HepG2 (cell line): ENCODE measurements around the gene TBCD. TPM values are rescaled to one million over a fixed set of nuclear protein-coding genes. Genes with fewer than 3 reads are reported as not detected.
"Not testable (repeated sequence)": the region's sequence is repeated elsewhere in the genome, so short reads cannot be mapped to it uniquely, and the experiment has no call there.

Experiments used
- ATAC-seq: fragments of 200-7000 bp; cut with Tn5 transposase; 3 replicates; pipeline ENCODE4 v1.9.1; 2020; ENCODE audit warnings: mild to moderate bottlenecking, moderate library complexity
- BruUV-seq: library from RNA; stranded (reverse); fragments of 400-500 nt; replicated peaks from 2 replicates; lab custom pipeline; 2021; lab: Mats Ljungman, UMichigan
- CTCF ChIA-PET: fragments of 300-600 bp; formaldehyde crosslinking; extraction: SDS; loops from one replicate; lab custom pipeline; 2021; ENCODE audit warnings: low total read pairs, inconsistent platforms, low intra/inter-chr PET ratio; lab: Yijun Ruan, JAX
- POLR2A ChIA-PET: fragments of 350-600 bp; sonication (Branson Sonifier 250); formaldehyde crosslinking; loops from one replicate; lab custom pipeline; 2020; ENCODE audit warnings: antibody characterized with exemption, inconsistent platforms; lab: Yijun Ruan, JAX
- DNase-seq: peaks from one replicate; pipeline ENCODE4 v3.0.0-alpha.2; 2015; ENCODE audit warnings: low spot score
- FAIRE-seq: peaks from 3 replicates; lab custom pipeline; 2011; peaks lifted over from hg19 to GRCh38; lab: Jason Lieb, UNC
- H2AFZ ChIP-seq: one replicate; pipeline ENCODE4 v1.6.1; 2011; ENCODE audit warnings: low read length, inconsistent platforms
- H3K27ac ChIP-seq: fragments of 300-600 bp; 3 replicates; pipeline ENCODE4 v1.8.0; 2011; ENCODE audit warnings: mixed run types, mild to moderate bottlenecking, mixed read lengths, low read length, inconsistent platforms; ENCODE audit not compliant: insufficient read depth; ENCODE audit errors: extremely low read length
- H3K27me3 ChIP-seq, 2 experiments: fragments of 200-600 bp in 1 of 2; 2 replicates in 1 of 2; 3 replicates in 1 of 2; pipeline versions ENCODE4 v1.6.0 to v1.8.0; 2011; ENCODE audit warnings: low read length in 2 of 2, mild to moderate bottlenecking in 2 of 2, moderate library complexity in 2 of 2, inconsistent platforms in 1 of 2; ENCODE audit not compliant: insufficient read depth in 2 of 2, control insufficient read depth in 1 of 2
- H3K36me3 ChIP-seq, 2 experiments: fragments of 200-600 bp in 1 of 2; replicated peaks in 1 of 2; 2 replicates in 1 of 2; 3 replicates in 1 of 2; pipeline versions ENCODE4 v1.5.1 to v1.8.0; 2011; ENCODE audit warnings: low read length in 2 of 2, inconsistent platforms in 1 of 2; ENCODE audit not compliant: insufficient read depth in 2 of 2, control insufficient read depth in 1 of 2
- H3K4me1 ChIP-seq: 2 replicates; pipeline ENCODE4 v1.5.1; 2012; ENCODE audit warnings: low read length, inconsistent platforms; ENCODE audit not compliant: insufficient read depth
- H3K4me2 ChIP-seq: 2 replicates; pipeline ENCODE4 v1.6.0; 2011; ENCODE audit warnings: low read depth, low read length, inconsistent platforms
- H3K4me3 ChIP-seq, 3 experiments: fragments of 200-600 bp in 1 of 3; sonication (generic), shearing (Covaris generic) in 1 of 3; replicated peaks in 1 of 3; 2 replicates each; pipeline ENCODE4 v1.5.1; 2011 to 2016; ENCODE audit warnings: low read length in 3 of 3, inconsistent platforms in 2 of 3, low read depth in 2 of 3, mild to moderate bottlenecking in 2 of 3, control low read depth in 1 of 3, mixed read lengths in 1 of 3; ENCODE audit not compliant: insufficient read depth in 1 of 3
- H3K79me2 ChIP-seq: one replicate; pipeline ENCODE4 v1.6.1; 2011; ENCODE audit warnings: low read length, inconsistent platforms; ENCODE audit not compliant: insufficient read depth
- H3K9ac ChIP-seq: 2 replicates; pipeline ENCODE4 v1.6.0; 2011; ENCODE audit warnings: mild to moderate bottlenecking, low read depth, low read length, inconsistent platforms; ENCODE audit not compliant: insufficient read depth
- H3K9me3 ChIP-seq: 2 replicates; pipeline ENCODE4 v1.5.1; 2012; ENCODE audit warnings: mild to moderate bottlenecking, low read length
- H4K20me1 ChIP-seq: 2 replicates; pipeline ENCODE4 v1.6.0; 2011; ENCODE audit warnings: inconsistent platforms, mild to moderate bottlenecking, low read length, moderate library complexity; ENCODE audit not compliant: insufficient read depth
- CSRNP1 ChIP-seq: sonication (generic); formaldehyde crosslinking; IDR thresholded peaks from 2 replicates; pipeline ENCODE4 v1.8.1; 2023; ENCODE audit warnings: mild to moderate bottlenecking, missing genetic modification reagents
- ERF ChIP-seq: IDR thresholded peaks from 2 replicates; pipeline ENCODE4 v1.6.1; 2018; ENCODE audit warnings: missing biosample characterization, missing genetic modification reagents
- KAT8 ChIP-seq: IDR thresholded peaks from 2 replicates; pipeline ENCODE4 v1.6.1; 2016; ENCODE audit warnings: missing genetic modification reagents, missing compliant biosample characterization
- PLSCR1 ChIP-seq: sonication (generic); formaldehyde crosslinking; IDR thresholded peaks from 2 replicates; pipeline ENCODE4 v1.5.0; 2020; ENCODE audit warnings: missing genetic modification reagents, mild to moderate bottlenecking, borderline replicate concordance
- PTBP1 ChIP-seq: fragments of 200-400 bp; formaldehyde crosslinking; IDR thresholded peaks from 2 replicates; pipeline ENCODE4 v1.6.1; 2018; ENCODE audit warnings: low read length, low read depth; ENCODE audit not compliant: poor library complexity, severe bottlenecking
- SNAPC5 ChIP-seq: sonication (generic); formaldehyde crosslinking; IDR thresholded peaks from 2 replicates; pipeline ENCODE4 v1.8.1; 2023; ENCODE audit warnings: mild to moderate bottlenecking, missing genetic modification reagents, borderline replicate concordance
- ZNF224 ChIP-seq: sonication (generic); formaldehyde crosslinking; IDR thresholded peaks from 2 replicates; pipeline ENCODE4 v1.5.0; 2020; ENCODE audit warnings: mild to moderate bottlenecking, missing genetic modification reagents
- ZNF503 ChIP-seq: sonication (generic); formaldehyde crosslinking; IDR thresholded peaks from 2 replicates; pipeline ENCODE4 v1.4.0; 2020; ENCODE audit warnings: missing genetic modification reagents
- WGBS: methylation state at CpG from one replicate; pipeline ENCODE4 v1.1.6; 2017; ENCODE audit warnings: low lambda C conversion rate; 5-methylcytosine and 5-hydroxymethylcytosine counted together
- in situ Hi-C: cut with HindIII; loops from 2 replicates; pipeline ENCODE4 v1.10.0; 2017; ENCODE audit warnings: low pct_unique_long_range_greater_than_20kb; ENCODE audit not compliant: extremely low pct_ligation_motif_present
- intact Hi-C: fragments of 100-400 bp; cut with micrococcal nuclease; formaldehyde crosslinking; loops from one replicate; pipeline ENCODE4 v1.10.0; 2022; ENCODE audit not compliant: unreplicated experiment
- polyA plus RNA-seq, 8 experiments: library from polyadenylated mRNA; depleted of rRNA in 3 of 8; stranded (reverse) in 7 of 8; unstranded in 1 of 8; fragments of >200 nt; fragmentation: Illumina TruSeq in 4 of 8; extraction: Trizol in 4 of 8; gene quantifications; 2 replicates each; pipeline versions ENCODE4 v1.2.1 to v1.2.3, GENCODE V29; 2011 to 2016; ENCODE audit warnings: low read depth in 4 of 8, missing spikeins in 1 of 8, mixed read lengths in 1 of 8; ENCODE audit not compliant: insufficient read depth in 1 of 8
- total RNA-seq, 5 experiments: library from RNA; depleted of rRNA; stranded (reverse); fragments of >200 nt; fragmentation: Illumina TruSeq; extraction: Trizol; gene quantifications; 2 replicates each; pipeline ENCODE4 v1.2.3, GENCODE V29; 2016; ENCODE audit warnings: low read depth in 1 of 5

The TBCD gene
- total and polyA plus RNA-seq, 2 of the 13 experiments (the other 11 are each of a cell fraction or from before 2014, with no cell fraction given): 33.9 to 54.8 TPM

GRCh38 chr17:82774456-82774855 is 22.6 kb downstream of the TBCD start:
- DNase-seq, H2AFZ ChIP-seq: not testable (repeated sequence)
- H3K36me3 ChIP-seq: peaks cover 9 to 40% of the 10 kb centered on the region in 2 experiments; a peak in 4 of 5 replicates
- 84% methylated on average over 19 of the region's 19 CpGs for WGBS
- TF ChIP-seq CSRNP1: peak; percentile 35; the same call in 1 of the 2 replicates
- TF ChIP-seq, all 625 proteins: peak for 1; not testable (repeated sequence) for 624
- intact Hi-C loops: loop anchor here (2.0 kb wide), 2 partner anchors 36 to 96 kb away; no protein-coding TSS in a partner anchor
- in situ Hi-C loops, FAIRE-seq, H3K4me1 ChIP-seq, BruUV-seq, ATAC-seq, H4K20me1 ChIP-seq, H3K9ac ChIP-seq, H3K4me3 ChIP-seq, POLR2A ChIA-PET, H3K27ac ChIP-seq, H3K79me2 ChIP-seq, H3K27me3 ChIP-seq, H3K9me3 ChIP-seq: not testable (repeated sequence)
- peak overlapping the region; percentile 51; the same call in 1 of the 2 replicates for H3K4me2 ChIP-seq
- CTCF ChIA-PET: interaction anchor here (1.3 to 2.1 kb wide), 3 partner anchors 58 to 106 kb away, joined by 3 to 18 read pairs (median 15); partner anchors contain the start of gene FN3KRP

- FAIRE-seq: peak; percentile 57
- no TSS peak for BruUV-seq
- peak overlapping the region; percentile 51 for H3K4me2 ChIP-seq
- DNase-seq: peak; percentile 51
- ChIA-PET POLR2A (no interaction called here), CTCF (interaction anchor here (1.0 to 2.1 kb wide), 4 partner anchors 59 to 107 kb away, joined by 3 to 18 read pairs (median 9); partner anchors contain the start of gene FN3KRP)
- no peak overlapping the region for H3K9ac ChIP-seq
- H3K27ac ChIP-seq: no peak overlapping the region
- H4K20me1 ChIP-seq: peaks cover 4% of the 10 kb centered on the region; the same call in 1 of the 2 replicates
- H3K36me3 ChIP-seq: peaks cover 7 to 34% of the 10 kb centered on the region in 2 experiments; a peak in 4 of 5 replicates
- H2AFZ ChIP-seq: no peak overlapping the region
- no peaks in the 10 kb centered on the region for H3K9me3 ChIP-seq
- in situ Hi-C loops: loop anchor here (5.0 kb wide), 1 partner anchor 108 kb away; no protein-coding TSS in a partner anchor
- H3K79me2 ChIP-seq: no peaks in the 10 kb centered on the region
- no peak overlapping the region for H3K4me3 ChIP-seq
- WGBS: 46% methylated on average over 24 of the region's 34 CpGs
- H3K4me1 ChIP-seq: peaks cover 5% of the 10 kb centered on the region
- intact Hi-C loops: loop anchor here (1.0 to 2.0 kb wide), 3 partner anchors 36 to 107 kb away; no protein-coding TSS in a partner anchor
- ATAC-seq: peak; percentile 85
- no peaks in the 10 kb centered on the region for H3K27me3 ChIP-seq
- no peak for TF ChIP-seq PTBP1
- TF ChIP-seq SNAPC5 (CRISPR knock-in tag): no peak
- TF ChIP-seq ZNF503 (CRISPR knock-in tag): no peak
- TF ChIP-seq ERF (CRISPR knock-in tag): no peak
- no peak for TF ChIP-seq KAT8 (CRISPR knock-in tag)
- TF ChIP-seq ZNF224 (CRISPR knock-in tag): no peak
- TF ChIP-seq PLSCR1: no peak
These were observed 23.3 kb downstream of the TBCD start for GRCh38 chr17:82775001-82775823.
